Gastroesophageal sphincter (tissue), 3 donors: ENCODE measurements around the gene FHAD1.

ENCODE experiments used
- CTCF ChIP-seq, 4 experiments: fragments of 200-600 bp in 2 of 4; fragments of 450-650 bp in 2 of 4; sonication (generic) in 1 of 4; IDR thresholded peaks; one replicate each; pipeline ENCODE4 v1.5.1; 2017 to 2019; ENCODE audit warnings: antibody characterized with exemption in 4 of 4, mild to moderate bottlenecking in 2 of 4, moderate library complexity in 2 of 4
- POLR2A ChIP-seq, 2 donors: fragments of 450-650 bp; IDR thresholded peaks; one replicate each; pipeline ENCODE4 v1.6.1; 2017; ENCODE audit warnings: antibody characterized with exemption in 2 of 2, mild to moderate bottlenecking in 2 of 2, moderate library complexity in 1 of 2
- POLR2AphosphoS5 ChIP-seq: sonication (generic); formaldehyde crosslinking; IDR thresholded peaks from one replicate; pipeline ENCODE4 v1.6.1; 2017; ENCODE audit warnings: antibody characterized with exemption

GRCh38 chr1:15299806-15300205 is 52.8 kb downstream of the FHAD1 start:
- TF ChIP-seq CTCF (IDR thresholded peaks at IDR 0.05) (no peak), POLR2A (IDR thresholded peaks at IDR 0.05) (no peak), POLR2AphosphoS5 (no peak)
